ENCODE data around the gene CACNA1C.
"Not testable (repeated sequence)": the region's sequence is repeated elsewhere in the genome, so short reads cannot be mapped to it uniquely, and the experiment has no call there.

CACNA1C gene

DNA sequence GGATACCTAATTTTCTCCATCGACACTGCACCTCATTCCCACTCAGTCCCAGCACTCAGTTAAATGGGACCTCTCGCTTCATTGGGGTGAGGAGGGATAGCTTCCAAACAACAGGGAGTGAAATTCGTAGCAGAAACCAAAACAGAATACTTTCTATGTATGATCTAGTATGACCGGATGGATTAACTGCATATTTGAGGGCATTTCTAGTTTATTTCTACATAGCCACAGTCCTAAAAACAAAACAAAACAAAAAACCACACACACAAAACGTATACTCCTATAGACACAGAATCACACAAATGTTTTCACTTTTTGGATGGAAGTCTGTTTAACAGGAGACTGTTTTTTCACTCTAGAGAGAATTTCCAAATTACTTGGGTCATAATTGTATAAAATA is 434.5 kb downstream of the CACNA1C start:
- no peak for DNase-seq (ENCODE audit: low read depth)

DNA sequence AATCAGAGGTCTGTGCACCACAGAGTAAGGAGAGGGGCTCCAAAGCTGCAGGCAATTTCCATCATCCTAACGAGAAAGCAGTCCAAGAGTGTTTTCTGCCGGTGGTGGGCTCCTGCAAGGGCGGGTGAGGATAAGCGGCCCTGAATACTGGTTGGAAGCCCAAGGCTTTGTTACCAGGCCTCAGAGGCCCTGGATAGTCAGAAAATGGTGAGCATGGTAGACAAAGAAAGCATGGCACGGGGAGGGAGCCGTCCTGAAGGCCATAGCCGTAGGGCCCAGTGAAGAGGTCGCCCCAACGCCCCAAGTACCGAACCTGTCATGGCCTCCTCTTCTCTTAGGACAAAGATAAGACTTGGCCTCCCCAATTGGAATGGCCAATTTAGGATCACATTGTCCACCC is 435.3 kb downstream of the CACNA1C start:
- DNase-seq (ENCODE audit: low read depth): no peak

DNA sequence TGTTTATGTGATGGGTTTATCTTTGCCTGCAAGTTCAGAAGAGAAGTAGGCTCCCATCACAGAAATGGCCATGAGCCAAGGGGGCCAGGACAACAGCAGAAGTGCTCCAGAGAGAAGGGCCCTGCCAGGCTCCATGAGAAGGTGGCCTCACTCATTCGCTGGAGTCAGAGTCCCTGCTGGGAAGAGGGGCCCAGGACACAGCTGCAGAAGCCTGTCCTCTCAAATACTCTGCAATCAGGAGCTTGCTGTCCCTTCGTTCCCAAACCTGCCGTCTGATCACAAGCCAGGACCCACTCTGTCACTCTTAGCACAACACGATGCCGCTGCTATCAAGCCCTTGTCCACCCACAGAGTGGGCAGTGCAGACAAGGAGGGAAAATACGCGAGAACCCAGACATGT is 435.8 kb downstream of the CACNA1C start:
- no peak for DNase-seq (ENCODE audit: low read depth)

DNA sequence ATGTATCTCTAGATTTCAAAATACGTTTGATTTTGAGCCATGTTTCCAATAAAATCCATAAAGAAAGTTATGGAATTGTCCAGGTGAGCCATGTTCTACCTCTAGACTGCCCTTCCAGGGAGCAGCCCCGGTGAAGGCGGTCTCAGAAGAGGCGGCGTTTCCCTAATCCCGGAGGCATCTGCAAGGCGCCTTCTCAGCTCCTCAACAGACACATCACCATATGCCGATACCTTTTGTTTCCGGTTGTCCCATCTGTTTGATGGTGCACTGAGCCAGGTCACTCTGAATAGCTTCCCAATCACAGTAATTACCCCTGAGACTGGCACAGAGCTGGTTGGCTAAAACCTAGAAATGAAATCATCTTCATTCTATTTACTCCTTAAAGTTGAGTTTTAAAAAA is 436.5 kb downstream of the CACNA1C start:
- DNase-seq (ENCODE audit: low read depth): no peak

DNA sequence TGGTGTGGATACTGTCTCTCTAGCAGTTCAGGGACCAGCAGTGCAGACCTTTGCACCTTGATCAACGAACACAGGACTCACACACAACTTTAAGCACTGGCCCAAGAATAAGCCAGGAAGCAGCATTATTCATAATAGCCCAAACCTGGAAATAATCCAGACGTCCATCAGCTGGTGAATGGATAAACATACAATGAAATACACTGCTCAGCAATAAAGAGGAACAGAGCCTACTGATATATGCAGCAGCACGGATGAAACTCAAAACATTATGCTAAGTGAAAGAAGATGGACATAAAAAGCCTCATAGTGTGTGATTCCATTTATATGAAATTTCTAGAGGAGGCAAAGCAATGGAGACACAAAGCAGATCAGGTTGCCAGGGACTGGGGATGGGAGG is 438.0 kb downstream of the CACNA1C start:
- no peak for DNase-seq (ENCODE audit: low read depth)

DNA sequence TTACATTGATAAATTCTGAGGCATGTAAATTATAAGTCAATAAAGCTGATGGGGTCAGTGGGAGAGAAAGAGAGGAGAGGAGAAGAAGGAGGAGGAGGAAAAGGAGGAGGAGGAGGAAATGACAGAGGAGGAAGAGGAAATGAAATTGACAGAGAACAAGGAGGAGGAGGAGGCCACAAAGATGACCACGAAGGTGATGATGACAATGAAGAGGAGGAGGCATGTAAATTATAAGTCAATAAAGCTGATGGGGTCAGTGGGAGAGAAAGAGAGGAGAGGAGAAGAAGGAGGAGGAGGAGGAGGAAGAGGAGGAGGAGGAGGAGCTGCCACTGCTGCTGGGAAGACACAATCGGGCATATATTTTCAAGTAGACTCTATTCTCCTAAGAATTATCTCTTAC is 438.6 kb downstream of the CACNA1C start:
- DNase-seq (ENCODE audit: low read depth): not testable (repeated sequence)

DNA sequence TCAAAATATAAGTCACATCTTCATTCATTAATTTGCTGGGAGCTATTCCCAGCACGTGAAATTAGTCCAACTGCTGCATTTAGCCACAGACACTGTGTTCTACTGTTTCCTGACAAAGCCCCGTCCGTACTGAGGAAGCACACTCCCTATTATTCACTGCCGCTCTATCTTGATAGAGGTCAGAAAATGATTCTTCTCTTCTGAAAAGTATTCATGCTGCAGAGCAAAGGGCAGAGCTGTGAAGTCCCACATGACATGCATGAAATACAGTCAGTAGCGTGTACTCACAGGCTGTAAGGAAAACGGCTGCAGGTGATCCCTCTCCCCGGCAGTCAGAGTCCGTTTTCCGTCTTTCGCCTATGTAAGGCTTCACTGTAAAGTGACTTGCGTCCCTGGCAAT is 439.4 kb downstream of the CACNA1C start:
- no peak for DNase-seq (ENCODE audit: low read depth)

DNA sequence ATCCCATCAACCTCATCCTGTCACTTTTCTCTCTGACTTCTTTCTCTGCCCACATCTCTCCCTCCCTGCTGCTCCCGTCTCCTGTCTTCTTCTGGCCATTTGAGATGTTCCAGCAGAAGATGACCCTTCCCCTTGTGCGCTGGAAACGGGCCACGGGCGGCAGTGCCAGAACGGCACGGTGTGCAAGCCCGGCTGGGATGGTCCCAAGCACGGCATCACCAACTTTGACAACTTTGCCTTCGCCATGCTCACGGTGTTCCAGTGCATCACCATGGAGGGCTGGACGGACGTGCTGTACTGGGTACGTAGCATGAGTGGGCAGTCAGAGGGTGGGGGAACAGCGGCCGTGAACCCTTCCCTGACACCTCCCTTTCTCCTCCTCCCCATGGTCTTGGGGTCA is 440.3 kb downstream of the CACNA1C start:
- DNase-seq (ENCODE audit: low read depth): no peak

DNA sequence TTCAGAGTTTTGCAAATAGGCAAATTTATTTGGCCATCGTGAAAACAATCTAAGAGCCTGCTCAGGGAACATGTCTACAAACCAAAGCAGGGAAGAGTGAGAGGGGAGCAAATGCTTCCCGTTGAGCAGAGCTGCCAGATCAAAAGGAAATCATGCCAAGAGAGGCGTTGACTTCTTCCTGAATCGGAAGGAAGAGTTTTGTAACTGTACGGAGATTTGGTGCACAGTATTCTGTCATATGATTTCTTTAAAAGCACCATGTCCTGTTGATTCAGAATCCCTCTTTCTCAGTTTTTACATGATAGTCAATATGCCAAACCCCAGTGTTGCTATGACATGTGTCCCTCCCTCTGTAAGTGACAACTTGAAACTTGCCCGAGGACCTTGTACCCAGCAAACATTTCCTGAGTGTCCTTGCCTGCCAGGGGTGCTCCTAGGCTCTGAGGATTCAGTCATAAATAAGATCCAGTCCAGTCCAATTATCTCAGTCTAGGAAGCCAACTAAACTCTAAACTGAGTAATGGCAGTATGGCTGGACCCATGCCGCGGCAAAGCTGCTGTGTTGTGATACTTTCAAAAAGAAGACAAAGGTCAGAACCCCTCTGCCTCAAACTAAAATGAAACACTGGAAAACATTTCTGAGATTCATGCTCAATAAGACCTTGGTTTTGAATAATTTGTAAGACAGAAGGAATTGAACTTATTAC is 441.9 kb downstream of the CACNA1C start:
- no peak for DNase-seq (ENCODE audit: low read depth)

DNA sequence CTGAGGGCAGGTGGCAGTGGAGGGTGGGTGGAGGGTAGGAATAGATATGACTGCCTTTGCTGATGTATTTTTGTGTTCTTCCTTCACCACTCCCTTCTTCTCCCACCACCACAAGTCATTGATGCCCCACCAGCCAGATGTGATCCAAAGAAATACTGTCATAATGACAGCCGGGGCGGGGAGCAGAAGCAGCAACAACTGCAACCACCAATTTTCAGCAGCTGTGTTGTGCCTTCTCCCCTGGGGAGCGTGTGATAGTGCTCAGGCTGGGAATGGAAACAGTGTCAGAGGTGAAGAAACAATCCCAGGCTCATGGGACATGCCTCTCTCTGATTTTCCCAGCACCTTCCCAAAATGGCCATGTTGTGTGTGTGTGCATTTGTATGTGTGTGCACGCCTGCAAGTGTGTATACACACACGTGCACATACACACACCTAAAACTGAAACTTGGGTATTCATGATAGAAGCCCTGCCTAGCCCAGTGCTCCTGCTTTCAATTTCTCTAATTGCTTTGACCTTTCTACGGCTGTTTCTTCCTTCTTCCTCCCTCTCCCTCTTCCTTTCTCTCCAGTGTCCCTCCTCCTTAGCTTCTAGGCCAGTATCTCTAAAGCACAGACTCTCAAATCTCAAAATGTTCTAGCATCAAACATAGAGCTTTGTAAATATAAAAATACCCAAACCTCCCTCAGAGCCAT is 442.8 kb downstream of the CACNA1C start:
- no peak for DNase-seq (ENCODE audit: low read depth)

DNA sequence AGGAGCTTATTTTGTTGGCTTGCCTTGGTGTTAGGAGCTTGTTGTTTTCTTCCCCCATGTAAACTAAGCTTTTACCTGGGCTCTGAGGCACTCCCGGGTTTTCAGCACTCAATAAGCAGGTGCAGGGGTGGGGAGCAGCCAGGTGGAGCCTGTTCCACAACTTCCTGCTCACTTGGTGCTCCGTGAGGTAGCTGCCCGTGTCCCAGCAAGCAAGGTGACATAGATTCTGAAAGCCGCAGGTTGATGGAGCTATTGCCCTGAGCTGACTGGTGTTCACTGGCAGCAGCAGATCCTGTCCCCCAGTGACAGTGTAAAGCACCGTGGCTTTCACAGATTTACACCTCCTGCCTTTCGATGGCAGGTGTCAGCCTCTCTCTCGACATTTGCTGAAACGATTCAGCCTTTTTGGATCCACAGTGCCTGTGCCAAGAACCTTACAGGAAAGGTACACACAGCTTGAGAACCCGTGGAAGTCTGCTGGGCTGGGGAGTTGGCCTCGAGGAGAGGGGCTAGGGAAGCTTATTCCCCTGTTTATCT is 446.2 kb downstream of the CACNA1C start:
- no peak for DNase-seq (ENCODE audit: low read depth)

DNA sequence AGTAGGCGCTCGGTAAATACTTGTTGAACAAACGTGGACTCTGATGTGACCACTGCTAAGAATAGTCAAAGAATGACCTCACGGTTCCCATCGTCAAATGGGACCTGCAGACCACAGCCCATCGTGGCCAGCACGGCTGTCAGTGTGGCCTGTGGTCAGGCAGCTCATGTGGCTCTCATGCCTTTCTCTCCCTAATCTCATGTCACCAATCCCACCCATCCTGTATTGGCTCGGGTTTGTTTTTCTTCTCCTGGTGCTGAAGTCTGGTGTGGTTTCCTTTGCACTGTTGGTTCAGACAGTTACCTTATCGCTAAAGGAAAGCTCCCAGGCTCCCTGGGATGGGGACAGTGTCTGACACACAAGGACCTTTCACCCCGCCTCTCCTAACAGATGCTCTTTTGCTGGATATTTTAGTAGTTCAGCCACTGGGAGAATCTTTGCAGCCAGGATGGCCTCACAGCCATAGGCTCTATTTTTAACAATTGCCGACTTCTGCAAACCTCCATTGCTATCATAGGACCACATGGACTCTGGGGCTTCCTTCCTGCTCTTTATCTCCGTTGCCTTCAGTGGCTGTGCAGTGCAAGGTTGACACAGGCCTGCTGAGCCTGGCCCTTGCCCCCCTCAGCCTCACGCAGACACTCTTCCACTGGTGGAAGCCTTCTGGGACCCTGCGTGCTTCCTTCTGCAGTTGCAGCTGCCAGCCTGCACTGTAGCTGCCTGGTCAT is 448.8 kb downstream of the CACNA1C start:
- DNase-seq (ENCODE audit: low read depth): no peak

DNA sequence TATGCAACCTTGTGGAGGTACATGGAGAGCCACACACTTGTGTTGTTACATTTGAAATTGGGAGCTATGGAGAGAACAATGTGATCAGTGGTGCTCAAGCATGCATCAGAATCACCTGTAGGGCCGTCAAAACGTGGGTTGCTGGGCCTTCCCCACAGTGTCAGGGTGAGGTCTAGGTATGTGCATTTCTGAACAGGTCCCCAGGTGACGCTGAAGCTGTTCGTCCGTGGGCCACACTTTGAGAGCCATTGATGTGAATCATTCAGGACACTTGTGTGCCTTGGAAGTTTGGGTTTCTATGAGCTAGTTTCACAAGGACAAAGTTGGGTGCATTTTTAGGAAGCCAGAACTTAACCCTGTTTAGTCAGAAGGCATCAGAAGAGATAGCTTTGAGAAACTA is 450.2 kb downstream of the CACNA1C start:
- DNase-seq (ENCODE audit: low read depth): no peak

DNA sequence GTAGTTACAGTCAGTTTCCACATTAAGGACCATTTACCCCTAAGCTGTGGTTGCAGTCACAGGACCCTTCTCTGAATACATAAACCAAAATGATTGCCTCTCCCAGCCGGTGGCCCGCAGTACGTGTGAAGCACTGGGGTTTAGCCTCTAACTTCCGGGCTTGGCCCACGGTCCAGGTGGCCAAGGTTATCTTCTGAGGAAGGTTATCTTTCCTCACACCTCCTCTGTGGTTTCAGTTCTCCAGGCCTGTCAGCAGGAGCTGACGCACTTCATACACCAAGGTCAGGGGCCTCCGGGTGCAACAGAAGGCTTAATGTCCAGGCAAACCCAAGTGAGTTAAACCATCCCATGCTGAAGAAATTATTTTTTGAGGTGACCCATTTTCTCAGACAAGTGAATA is 451.0 kb downstream of the CACNA1C start:
- DNase-seq (ENCODE audit: low read depth): no peak

DNA sequence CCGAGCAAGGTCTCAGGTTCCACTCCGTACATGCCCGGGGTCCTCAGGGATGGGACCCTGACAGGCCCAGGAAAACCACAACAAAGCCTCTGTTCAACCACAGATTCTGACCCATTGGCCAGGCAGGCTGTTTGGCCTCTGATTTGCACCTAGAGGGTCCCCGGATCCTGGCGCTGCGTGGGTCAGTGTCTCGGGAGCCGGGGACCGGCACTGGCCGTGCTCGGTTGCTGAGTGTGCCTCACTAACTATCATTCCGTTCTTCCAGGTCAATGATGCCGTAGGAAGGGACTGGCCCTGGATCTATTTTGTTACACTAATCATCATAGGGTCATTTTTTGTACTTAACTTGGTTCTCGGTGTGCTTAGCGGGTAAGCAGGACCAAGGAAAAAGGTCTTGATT is 451.8 kb downstream of the CACNA1C start:
- no peak for DNase-seq (ENCODE audit: low read depth)

DNA sequence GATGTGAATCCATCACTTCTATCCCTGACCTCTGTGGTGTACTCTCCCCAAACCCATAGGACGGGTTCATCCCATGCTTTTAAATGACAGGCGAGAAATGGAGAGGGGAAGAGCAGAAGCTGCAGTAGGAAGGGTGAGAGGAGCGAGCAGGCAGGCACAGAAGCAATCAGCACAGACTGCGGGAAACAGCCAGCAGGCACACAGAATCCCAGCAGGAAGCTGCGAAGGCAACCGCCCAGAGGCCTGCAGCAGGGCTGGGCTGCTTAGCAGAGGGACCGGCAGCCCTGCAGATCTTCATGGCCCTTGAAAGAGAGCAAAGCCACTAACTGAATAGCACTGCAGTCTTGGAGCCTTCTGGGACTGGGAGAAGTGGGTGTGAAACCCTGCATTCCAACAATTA is 455.0 kb downstream of the CACNA1C start:
- DNase-seq (ENCODE audit: low read depth): no peak

DNA sequence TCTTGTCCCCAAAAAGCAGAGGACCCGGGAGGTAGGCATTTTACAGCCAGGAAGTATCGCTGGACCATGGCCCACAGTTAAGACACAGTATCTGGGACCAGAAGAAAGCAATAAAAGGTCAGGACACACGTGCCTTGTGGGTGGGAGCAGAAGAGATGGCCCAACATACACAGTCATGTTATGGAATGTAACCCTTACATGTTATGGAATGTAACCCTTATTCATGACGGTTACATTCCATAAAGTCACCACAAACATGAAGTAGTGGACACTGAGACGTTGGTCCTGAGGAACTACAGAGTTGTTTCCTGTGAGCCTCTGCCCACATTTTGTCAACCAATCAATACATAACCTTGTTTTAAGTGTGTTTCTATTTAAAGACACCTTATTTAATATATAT is 456.4 kb downstream of the CACNA1C start:
- DNase-seq (ENCODE audit: low read depth): no peak

DNA sequence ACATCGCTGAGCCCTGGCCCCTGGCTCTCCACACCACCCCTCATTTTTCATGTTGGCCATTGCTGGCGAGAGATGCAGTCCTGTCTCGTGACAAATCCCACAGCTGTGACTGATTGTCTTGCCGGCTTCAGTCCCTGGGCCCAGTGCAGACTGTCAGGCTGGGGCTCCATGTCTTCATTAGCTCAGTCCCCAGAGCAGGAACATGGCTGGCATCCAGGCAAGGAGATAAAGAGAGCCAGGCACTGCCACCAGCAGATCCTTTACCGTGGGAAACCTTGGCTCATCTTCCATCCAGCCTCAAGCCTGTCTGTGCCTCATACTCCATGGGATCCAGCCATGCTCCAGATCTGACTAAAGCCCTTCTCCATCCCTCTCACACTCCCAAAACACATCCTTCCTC is 457.3 kb downstream of the CACNA1C start:
- no peak for DNase-seq (ENCODE audit: low read depth)

DNA sequence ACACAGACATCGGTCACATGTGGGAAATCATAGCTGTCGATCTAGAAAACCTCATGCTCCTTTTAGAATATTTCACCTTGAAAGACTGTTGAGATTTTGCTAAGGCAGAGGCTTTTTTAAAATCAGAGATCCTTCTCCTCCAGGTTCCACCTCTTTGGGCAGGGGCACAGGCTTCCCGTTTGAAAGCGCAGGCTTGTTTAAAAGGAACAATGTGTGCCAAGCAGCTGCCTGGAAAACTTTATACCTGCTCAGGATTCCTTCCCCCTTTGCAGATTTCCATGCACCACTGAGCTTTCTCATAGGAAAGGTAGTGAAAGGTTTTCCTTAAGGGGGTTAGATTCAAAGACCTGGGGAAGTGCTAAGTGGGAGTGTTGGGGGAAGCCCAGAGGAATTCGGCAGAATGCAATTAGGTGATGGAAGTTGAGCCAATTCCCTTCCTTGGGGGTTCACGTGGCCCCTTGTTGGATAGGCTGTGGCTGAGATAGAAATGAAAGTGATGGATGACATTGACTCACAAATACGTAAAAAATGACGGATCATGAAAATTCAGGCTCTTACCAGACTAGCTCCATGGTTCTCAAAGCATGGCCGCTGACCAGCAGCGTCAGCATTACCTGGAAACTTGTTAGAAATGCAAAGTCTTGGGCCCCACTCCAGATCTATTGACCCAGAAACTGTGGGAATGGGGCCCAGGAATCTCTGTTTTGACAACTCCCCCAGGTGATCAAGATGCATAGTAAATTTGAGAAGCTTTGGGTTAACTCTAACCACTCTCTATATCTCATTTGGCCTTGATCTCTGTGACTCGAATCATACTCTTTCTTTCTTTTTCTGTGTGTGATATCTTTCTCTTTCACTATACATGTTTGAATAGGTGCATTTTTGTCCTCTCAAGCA is 460.6 kb downstream of the CACNA1C start:
- no peak for DNase-seq (ENCODE audit: low read depth)

DNA sequence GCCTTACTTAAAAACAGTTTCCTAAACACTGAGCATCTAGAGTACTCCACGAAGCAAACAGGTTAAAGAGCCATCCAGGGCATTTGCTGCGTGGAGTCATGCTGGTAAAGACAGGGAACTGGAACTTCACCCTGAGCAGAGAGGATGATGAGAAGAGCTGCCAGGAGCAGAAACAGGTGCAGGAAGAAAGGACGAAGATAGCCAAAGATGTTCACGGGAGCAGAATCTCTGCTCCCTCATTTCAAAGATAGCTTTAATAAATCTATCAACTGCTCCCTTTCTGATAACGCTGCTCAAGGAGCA is 461.2 kb downstream of the CACNA1C start:
- DNase-seq (ENCODE audit: low read depth): no peak

DNA sequence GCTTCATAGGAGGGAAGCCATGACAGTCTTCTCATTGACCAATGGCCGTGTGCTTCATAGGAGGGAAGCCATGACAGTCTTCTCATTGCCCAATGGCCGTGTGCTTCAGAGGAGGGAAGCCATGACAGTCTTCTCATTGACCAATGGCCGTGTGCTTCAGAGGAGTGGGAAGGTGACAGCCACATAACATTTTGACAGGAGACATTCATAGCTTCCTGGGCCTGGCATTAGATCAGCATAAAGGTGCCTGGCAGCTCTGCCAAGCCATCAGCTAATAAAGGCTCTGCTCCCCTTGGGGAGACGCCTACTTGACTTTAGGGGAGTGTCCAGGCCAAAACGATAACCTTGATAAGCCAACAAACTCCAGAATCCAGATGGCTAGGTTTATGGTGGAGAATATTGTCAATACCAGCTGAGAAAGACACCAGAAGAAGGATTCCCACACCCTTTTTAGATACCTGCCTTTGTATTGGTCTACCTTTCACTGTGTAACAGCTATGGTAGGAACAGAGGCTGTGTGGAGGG is 468.0 kb downstream of the CACNA1C start:
- no peak for DNase-seq (ENCODE audit: low read depth)

DNA sequence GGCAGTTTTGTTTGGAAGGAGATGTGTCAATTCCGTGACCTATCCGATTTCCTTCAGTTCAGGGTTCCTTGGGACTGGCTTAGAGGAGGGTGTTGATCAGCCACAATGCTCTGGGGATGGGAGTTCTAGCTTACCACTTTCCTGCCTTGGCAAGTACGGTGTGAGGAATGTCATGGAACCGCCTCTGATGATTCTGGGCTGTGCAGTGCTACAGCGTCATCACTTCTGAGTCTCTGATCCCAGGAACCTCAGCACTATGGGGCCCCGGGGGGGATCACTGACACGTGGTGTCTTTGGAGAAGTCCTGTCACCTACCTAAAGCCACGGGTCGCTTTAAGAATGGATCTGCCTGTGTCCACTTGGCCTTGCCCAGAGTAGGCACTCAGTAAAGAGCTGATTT is 470.5 kb downstream of the CACNA1C start:
- DNase-seq (ENCODE audit: low read depth): no peak
